CD4-positive, alpha-beta T cell treated with Interleukin-6 for 4 hours (primary cell): ENCODE data around the gene GABPB2.
"Not testable (repeated sequence)": the region's sequence is repeated elsewhere in the genome, so short reads cannot be mapped to it uniquely, and the experiment has no call there.

Experiments
- DNase-seq: peaks from one replicate; pipeline ENCODE4 v3.0.0-alpha.2; 2020; ENCODE audit warnings: mixed read lengths

GABPB2 gene

GRCh38 chr1:151060657-151061421 is 9.7 kb upstream of the GABPB2 start:
- DNase-seq, result no peak

GRCh38 chr1:151061704-151062103 is 8.9 kb upstream of the GABPB2 start:
- DNase-seq, result no peak

- no peak for DNase-seq
Observed at GRCh38 chr1:151062741-151063371, 7.7 kb upstream of the GABPB2 start.

- no peak for DNase-seq
Observed at GRCh38 chr1:151065089-151065645, 5.4 kb upstream of the GABPB2 start.

- DNase-seq, result no peak
Observed at GRCh38 chr1:151067185-151067584, 3.4 kb upstream of the GABPB2 start.

- no peak for DNase-seq
Observed at GRCh38 chr1:151069103-151069486, 1.5 kb upstream of the GABPB2 start.

- no peak for DNase-seq
Observed at GRCh38 chr1:151072224-151072623, 1.7 kb downstream of the GABPB2 start.

GRCh38 chr1:151085953-151086559 is 15.5 kb downstream of the GABPB2 start:
- no peak for DNase-seq

- not testable (repeated sequence) for DNase-seq
Observed at GRCh38 chr1:151097426-151097825, 26.9 kb downstream of the GABPB2 start.

GRCh38 chr1:151098126-151098525 is 27.6 kb downstream of the GABPB2 start:
- no peak for DNase-seq

- DNase-seq, result no peak
Observed at GRCh38 chr1:151104630-151105029, 34.1 kb downstream of the GABPB2 start.

GRCh38 chr1:151106894-151107293 is 36.3 kb downstream of the GABPB2 start:
- DNase-seq, result no peak

GRCh38 chr1:151108331-151108730 is 37.8 kb downstream of the GABPB2 start:
- DNase-seq, result no peak

- no peak for DNase-seq
Observed at GRCh38 chr1:151113877-151114276, 43.3 kb downstream of the GABPB2 start.

GRCh38 chr1:151124763-151125403 is 54.3 kb downstream of the GABPB2 start:
- no peak for DNase-seq

- no peak for DNase-seq
Observed at GRCh38 chr1:151128800-151129199, 58.2 kb downstream of the GABPB2 start.

- DNase-seq, result peak; percentile 84
Observed at GRCh38 chr1:151130987-151131586, 60.5 kb downstream of the GABPB2 start.

- no peak for DNase-seq
Observed at GRCh38 chr1:151131701-151132334, 61.3 kb downstream of the GABPB2 start.

GRCh38 chr1:151132335-151133017 is 61.9 kb downstream of the GABPB2 start:
- no peak for DNase-seq

GRCh38 chr1:151133018-151133806 is 62.7 kb downstream of the GABPB2 start:
- no peak for DNase-seq

GRCh38 chr1:151134396-151134795 is 63.8 kb downstream of the GABPB2 start:
- DNase-seq, result no peak
